GM19455 (cell line): ENCODE data around the gene HINFP.
"Not testable (repeated sequence)": the region's sequence is repeated elsewhere in the genome, so short reads cannot be mapped to it uniquely, and the experiment has no call there.

Experiments
- ATAC-seq: cut with Tn5 transposase; IDR thresholded peaks from one replicate; pipeline ENCODE4 v1.9.1; 2021; ENCODE audit not compliant: unreplicated experiment

HINFP gene

GRCh38 chr11:119155733-119156492 is 34.5 kb downstream of the HINFP start:
- no peak for ATAC-seq

- no peak for ATAC-seq
Measured at GRCh38 chr11:119156496-119156895, 35.1 kb downstream of the HINFP start.

DNA sequence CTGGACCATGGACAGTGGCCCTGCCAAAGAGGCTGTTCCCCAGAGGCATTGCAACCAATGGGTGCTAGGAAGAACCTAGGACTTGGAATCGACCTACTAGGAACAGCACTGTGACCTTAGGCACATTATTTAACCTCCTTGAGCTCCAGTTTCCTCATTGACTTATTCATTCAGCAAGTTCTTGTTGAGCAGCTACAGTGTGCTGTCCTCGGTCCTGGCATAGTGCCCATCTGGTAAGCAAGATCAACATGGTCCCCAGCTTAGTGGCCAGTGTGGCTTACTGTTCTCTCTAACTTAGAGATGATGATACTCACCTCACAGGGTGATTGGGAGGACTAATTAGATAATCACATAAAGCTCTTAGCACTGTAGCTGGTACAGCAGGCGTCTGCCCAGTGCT is 35.7 kb downstream of the HINFP start:
- ATAC-seq: no peak

GRCh38 chr11:119158467-119158866 is 37.1 kb downstream of the HINFP start:
- no peak for ATAC-seq

DNA sequence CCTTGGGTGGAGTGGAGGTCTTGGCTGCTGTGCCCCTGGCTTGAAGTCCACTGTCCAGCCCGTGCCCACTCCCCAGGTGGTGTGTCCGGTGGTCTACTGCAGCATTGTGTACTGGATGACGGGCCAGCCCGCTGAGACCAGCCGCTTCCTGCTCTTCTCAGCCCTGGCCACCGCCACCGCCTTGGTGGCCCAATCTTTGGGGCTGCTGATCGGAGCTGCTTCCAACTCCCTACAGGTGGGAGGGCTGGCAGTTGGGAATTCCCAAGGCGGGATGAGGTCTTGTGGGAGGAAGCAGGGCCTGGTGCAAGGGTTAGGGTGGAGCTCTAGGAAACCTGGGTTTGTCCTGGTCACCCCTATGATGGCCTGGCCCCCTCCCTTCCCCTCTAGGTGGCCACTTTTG is 38.8 kb downstream of the HINFP start:
- ATAC-seq: no peak

DNA sequence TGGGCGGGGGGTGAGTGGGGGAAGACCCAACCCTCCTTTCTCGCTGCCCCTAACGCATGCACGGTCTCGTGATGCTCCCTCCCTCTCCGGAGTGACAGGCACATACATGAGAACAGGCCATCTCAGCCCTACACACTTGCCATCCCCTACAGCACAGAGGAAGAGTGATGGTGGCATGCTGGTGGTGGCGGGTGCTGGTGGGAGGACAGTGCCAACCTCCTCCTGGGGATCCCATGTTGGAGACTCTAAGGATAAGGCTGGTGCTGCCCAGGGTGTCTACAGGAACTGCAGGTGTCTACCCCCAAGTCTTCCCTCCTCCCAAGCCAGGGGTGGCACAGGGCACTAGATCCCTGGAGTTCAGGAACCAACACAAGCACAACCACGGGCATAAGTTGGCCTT is 40.5 kb downstream of the HINFP start:
- ATAC-seq: no peak

- no peak for ATAC-seq
Measured at GRCh38 chr11:119166368-119167076, 45.1 kb downstream of the HINFP start.

GRCh38 chr11:119167077-119167458 is 45.7 kb downstream of the HINFP start:
- ATAC-seq: not testable (repeated sequence)

- ATAC-seq: no peak
Measured at GRCh38 chr11:119167933-119168332, 46.6 kb downstream of the HINFP start.

DNA sequence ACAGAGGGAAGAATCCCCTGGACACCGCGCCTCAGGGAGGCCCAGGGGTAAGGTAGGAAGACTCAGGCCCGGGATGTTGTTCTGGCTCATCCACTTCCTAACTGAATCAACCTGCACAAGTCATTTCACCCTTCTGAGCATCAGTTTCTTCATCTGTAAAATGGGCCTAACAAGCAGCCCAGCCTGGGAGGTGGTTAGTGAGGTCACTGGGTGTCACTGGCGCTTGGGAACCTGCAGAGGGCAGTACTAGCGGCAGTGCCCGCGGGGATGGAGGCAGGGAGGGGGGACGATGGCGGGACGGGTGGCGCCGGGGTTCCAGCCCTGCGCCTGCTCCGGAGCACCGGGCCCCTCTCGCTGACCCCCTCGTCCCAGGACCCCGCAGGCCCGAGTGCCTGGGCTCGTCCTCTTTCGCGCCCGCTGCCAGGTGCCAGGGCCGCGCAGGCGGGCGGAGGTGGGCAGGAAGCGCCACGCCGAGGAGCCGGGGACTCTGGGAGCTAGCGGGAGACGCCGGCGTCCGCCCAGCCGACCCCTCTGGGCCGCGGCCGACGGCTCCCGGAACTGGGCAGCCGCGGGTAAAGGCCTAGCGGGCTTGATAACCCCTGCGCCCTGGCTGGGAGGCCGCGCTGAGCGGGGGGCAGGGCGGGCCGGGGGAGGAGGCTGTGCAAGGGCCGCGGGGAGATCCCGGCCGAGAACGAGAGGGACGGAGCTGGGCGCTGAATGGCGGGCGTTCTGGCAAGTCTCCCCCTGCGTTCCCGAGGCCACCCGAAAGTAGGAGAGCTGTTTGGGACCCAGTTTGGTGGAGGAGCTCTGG is 47.3 kb downstream of the HINFP start, which contains the start of gene NLRX1:
TSS of gene NLRX1 (plus strand) at position 255 of the 811 bp plus-strand sequence. CDS start 2,679 bp downstream, outside the sequence.
- ATAC-seq: peak; percentile 88

- ATAC-seq: peak; percentile 19
Measured at GRCh38 chr11:119169282-119169719, 47.9 kb downstream of the HINFP start.

- ATAC-seq: no peak
Measured at GRCh38 chr11:119172513-119172912, 51.1 kb downstream of the HINFP start.

DNA sequence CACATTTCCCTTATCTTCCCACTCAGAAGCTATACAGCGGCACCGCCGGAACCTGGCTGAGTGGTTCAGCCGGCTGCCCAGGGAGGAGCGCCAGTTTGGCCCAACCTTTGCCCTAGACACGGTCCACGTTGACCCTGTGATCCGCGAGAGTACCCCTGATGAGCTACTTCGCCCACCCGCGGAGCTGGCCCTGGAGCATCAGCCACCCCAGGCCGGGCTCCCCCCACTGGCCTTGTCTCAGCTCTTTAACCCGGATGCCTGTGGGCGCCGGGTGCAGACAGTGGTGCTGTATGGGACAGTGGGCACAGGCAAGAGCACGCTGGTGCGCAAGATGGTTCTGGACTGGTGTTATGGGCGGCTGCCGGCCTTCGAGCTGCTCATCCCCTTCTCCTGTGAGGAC is 52.1 kb downstream of the HINFP start:
- no peak for ATAC-seq

- ATAC-seq: no peak
Measured at GRCh38 chr11:119175493-119176077, 54.2 kb downstream of the HINFP start.

DNA sequence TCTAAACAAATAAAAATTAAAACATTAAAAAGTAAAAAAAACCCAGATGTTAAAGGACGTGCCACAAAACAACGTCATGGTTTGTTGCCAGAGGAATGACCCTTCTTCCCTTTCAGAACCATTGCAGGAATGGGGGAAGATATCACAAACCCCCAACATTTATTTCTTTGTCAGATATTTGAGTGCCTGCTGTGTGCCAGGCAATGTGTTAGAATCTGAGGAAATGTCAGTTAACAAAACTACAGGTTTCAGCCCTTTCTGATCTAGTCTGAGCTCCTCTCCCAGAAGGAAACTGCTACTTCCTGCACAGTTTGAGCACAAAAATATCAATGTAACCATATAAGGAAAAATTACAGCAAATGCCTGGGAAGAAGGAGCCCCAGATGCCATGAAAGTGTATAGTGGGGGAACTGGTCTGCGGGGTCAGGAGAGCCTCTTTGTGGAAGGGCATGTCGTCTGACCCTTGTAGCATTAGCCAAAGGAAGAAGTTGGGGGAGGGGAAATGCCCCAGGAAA is 56.8 kb downstream of the HINFP start:
- ATAC-seq: no peak

DNA sequence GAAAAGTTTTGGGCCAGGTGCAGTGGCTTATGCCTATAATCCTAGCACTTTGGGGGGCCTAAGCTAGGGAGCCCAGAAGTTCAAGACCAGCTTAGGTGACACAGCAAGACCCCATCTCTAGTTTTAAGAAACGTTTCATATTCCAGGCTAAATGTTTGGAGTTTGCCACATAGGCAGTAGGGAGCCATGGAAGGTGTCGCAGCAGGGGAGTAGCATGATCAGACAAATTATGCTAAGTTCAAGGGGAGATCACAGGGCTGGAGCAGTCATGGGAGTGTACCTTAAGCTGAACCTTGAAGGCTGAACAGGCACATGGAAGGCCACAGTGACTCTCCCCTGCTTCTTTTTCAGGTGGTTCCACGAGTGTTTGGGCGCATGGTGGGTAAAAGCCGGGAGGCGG is 58.0 kb downstream of the HINFP start:
- no peak for ATAC-seq

GRCh38 chr11:119179983-119180382 is 58.6 kb downstream of the HINFP start:
- no peak for ATAC-seq

DNA sequence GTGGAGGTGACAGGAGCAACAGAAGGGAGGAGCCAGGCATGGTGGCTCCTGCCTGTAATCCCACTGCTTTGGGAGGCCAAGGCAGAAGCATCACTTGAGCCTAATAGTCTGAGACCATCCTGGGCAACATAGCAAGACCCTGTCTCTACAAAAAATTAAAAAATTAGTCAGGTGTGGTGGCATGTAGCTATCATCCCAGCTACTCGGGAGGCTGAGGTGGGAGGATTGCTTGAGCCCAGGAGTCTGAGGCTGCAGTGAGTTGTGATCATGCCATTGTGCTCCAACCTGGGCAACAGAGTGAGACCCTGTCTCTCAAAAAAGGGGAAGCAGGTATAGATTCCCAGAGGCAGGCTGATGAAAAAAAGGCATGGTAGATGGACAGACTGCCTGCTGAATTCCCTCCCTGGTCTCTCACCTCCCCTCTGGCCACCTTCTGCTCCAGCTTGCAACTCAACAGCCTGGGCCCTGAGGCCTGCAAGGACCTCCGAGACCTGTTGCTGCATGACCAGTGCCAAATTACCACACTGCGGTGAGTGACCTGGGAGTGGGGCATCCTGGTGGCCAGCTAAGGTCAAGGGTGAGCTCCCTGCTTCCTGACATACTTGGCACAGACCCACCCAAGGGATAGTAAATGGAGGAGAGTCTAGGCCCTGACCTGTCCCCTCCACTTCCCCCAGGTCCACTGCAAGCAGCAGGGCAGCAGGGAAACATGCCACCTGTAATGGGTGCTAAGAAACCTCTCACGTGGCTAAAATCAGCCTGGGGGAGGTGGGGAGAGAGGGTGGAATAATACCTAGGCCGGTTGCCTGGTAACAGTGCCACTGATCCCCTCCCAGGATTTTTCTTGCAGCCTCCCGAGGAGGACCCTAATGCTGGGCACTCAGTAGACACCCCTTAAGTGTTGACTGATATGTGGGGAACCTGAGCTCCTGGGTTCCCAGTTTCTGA is 59.6 kb downstream of the HINFP start:
- ATAC-seq: no peak

DNA sequence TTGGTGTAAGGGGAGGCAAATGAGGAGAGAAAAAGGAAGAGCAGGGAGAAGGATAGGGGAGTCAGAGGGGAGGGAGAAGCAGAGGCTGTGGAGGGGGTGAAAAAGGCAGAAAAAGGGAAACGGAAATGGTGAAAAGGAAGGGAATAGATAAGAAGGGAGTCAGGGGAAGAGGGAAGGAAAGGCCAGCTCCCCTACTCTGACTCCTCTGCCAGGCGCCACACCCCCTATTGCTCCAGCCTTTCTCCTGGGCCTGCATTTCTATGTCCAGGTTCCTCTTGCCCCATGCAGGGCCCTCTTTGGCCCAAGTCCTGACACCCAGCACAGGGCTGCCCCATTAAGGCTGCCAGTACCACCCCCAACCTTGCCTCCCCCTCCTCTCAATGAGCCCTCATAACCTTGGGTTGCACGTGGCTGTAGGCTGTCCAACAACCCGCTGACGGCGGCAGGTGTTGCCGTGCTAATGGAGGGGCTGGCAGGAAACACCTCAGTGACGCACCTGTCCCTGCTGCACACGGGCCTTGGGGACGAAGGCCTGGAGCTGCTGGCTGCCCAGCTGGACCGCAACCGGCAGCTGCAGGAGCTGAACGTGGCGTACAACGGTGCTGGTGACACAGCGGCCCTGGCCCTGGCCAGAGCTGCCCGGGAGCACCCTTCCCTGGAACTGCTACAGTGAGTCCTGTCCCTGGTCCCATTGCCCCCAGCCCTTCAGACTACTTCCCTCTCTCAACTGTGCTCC is 60.5 kb downstream of the HINFP start:
- ATAC-seq: no peak
